HFF-Myc (cell line): Measurements from ENCODE around the gene SIVA1.

Experiments
- DNase-seq: peaks from one replicate; pipeline ENCODE4 v3.0.0-alpha.2; 2011; ENCODE audit warnings: low read depth; ENCODE audit errors: extremely low read depth
- H3K4me3 ChIP-seq: replicated peaks from 2 replicates; pipeline ENCODE4 v1.5.1; 2011; ENCODE audit warnings: low read depth, mild to moderate bottlenecking, control low read depth, low read length
- CTCF ChIP-seq: IDR thresholded peaks from 2 replicates; pipeline ENCODE4 v1.5.1; 2012; ENCODE audit warnings: mild to moderate bottlenecking, low read depth, low read length, control low read depth; ENCODE audit errors: missing control alignments

The SIVA1 gene

GRCh38 chr14:104768437-104769323, 15.7 kb downstream of the SIVA1 start:
- peak; percentile 46 for DNase-seq
- no peak overlapping the region for H3K4me3 ChIP-seq
- TF ChIP-seq CTCF, result peak; percentile 71

GRCh38 chr14:104769324-104770071, 16.6 kb downstream of the SIVA1 start:
- H3K4me3 ChIP-seq, result no peak overlapping the region
- no peak for TF ChIP-seq CTCF
- no peak for DNase-seq

GRCh38 chr14:104770072-104770579, 17.2 kb downstream of the SIVA1 start:
- TF ChIP-seq CTCF, result no peak
- DNase-seq, result no peak
- no peak overlapping the region for H3K4me3 ChIP-seq

GRCh38 chr14:104770851-104771272, 17.9 kb downstream of the SIVA1 start:
- no peak for DNase-seq
- TF ChIP-seq CTCF, result peak; percentile 76
- H3K4me3 ChIP-seq, result no peak overlapping the region

GRCh38 chr14:104771374-104771773, 18.4 kb downstream of the SIVA1 start:
- H3K4me3 ChIP-seq, result no peak overlapping the region
- TF ChIP-seq CTCF, result no peak
- no peak for DNase-seq

- H3K4me3 ChIP-seq, result no peak overlapping the region
- DNase-seq, result no peak
- no peak for TF ChIP-seq CTCF
Measured at GRCh38 chr14:104771918-104772706, 19.2 kb downstream of the SIVA1 start.
